Stimulated activated naive CD8-positive, alpha-beta T cell treated with anti-CD3 and anti-CD28 coated beads, Interleukin-15, Interleukin-2, amounts not matched to agents 100 U/mL and 50 U/mL, for 24 hours (primary cell): ENCODE results near the gene CYP4F3.
"Not testable (repeated sequence)": the region's sequence is repeated elsewhere in the genome, so short reads cannot be mapped to it uniquely, and the experiment has no call there.

Source experiments
- ATAC-seq: fragments of 150-1000 bp; cut with Tn5 transposase; one replicate; pipeline ENCODE4 v1.10.0; 2021
- DNase-seq: peaks from one replicate; pipeline ENCODE4 v3.0.0; 2021

CYP4F3 gene

GRCh38 chr19:15669891-15670290 lies 29.2 kb downstream of the CYP4F3 start:
- no peak for ATAC-seq
- no peak for DNase-seq

GRCh38 chr19:15671237-15671821 lies 30.6 kb downstream of the CYP4F3 start:
- DNase-seq (no peak), ATAC-seq (no peak)

GRCh38 chr19:15671891-15672579 lies 31.3 kb downstream of the CYP4F3 start:
- no peak for ATAC-seq

GRCh38 chr19:15672580-15673175 lies 32.0 kb downstream of the CYP4F3 start, which contains the start of gene CYP4F12:
Gene CYP4F12 (plus strand): TSS chr19:15673087. CDS start chr19:15673530, 443 bp downstream.
- peak; percentile 28 for DNase-seq
- peak; percentile 32 for ATAC-seq

More at GRCh38 chr19:15671891-15672579, 31.3 kb downstream of the CYP4F3 start:
- DNase-seq = no peak

GRCh38 chr19:15673176-15673654 lies 32.5 kb downstream of the CYP4F3 start:
- peak; percentile 10 for DNase-seq
- peak; percentile 28 for ATAC-seq

GRCh38 chr19:15675560-15675959 lies 34.9 kb downstream of the CYP4F3 start:
- DNase-seq (no peak), ATAC-seq (no peak)

GRCh38 chr19:15679089-15679488 lies 38.4 kb downstream of the CYP4F3 start:
- no peak for DNase-seq
- no peak for ATAC-seq

- not testable (repeated sequence) for DNase-seq, ATAC-seq
Measured at GRCh38 chr19:15679865-15680264, 39.2 kb downstream of the CYP4F3 start.

GRCh38 chr19:15680478-15681322 lies 40.0 kb downstream of the CYP4F3 start:
- no peak for ATAC-seq
- DNase-seq = no peak

- DNase-seq (no peak), ATAC-seq (no peak)
Measured at GRCh38 chr19:15683411-15683810, 42.7 kb downstream of the CYP4F3 start.

- no peak for ATAC-seq
- no peak for DNase-seq
Measured at GRCh38 chr19:15684828-15685227, 44.1 kb downstream of the CYP4F3 start.

- DNase-seq = no peak
- ATAC-seq = no peak
Measured at GRCh38 chr19:15696654-15697194, 56.0 kb downstream of the CYP4F3 start.

- no peak for DNase-seq
- ATAC-seq = no peak
Measured at GRCh38 chr19:15701757-15702533, 61.2 kb downstream of the CYP4F3 start.

- DNase-seq = peak; percentile 13
Measured at GRCh38 chr19:15702534-15702930, 61.8 kb downstream of the CYP4F3 start.

More at GRCh38 chr19:15702534-15702930, 61.8 kb downstream of the CYP4F3 start:
- ATAC-seq = no peak
